Transverse colon (tissue), 4 donors: ENCODE results near the gene ABTB2. TPM values are rescaled to one million over a fixed set of nuclear protein-coding genes. Genes with fewer than 3 reads are reported as not detected.

Experiments
- DNase-seq: peaks from one replicate; pipeline ENCODE4 v3.0.0-alpha.2; 2019
- H3K27ac ChIP-seq, 4 donors: fragments of 200-600 bp; sonication (generic); 2 replicates each; pipeline ENCODE4 v1.5.1; 2016 to 2018; ENCODE audit warnings: inconsistent platforms in 4 of 4
- H3K27me3 ChIP-seq: fragments of 200-600 bp; sonication (generic); 2 replicates; pipeline ENCODE4 v1.5.1; 2017; ENCODE audit warnings: inconsistent platforms
- H3K36me3 ChIP-seq, 4 donors: fragments of 200-600 bp; sonication (generic); 2 replicates each; pipeline ENCODE4 v1.5.1; 2017 to 2019; ENCODE audit warnings: inconsistent platforms in 4 of 4
- H3K4me1 ChIP-seq, 4 donors: fragments of 200-600 bp; sonication (generic); 2 replicates each; pipeline ENCODE4 v1.5.1; 2017 to 2020; ENCODE audit warnings: inconsistent platforms in 4 of 4
- H3K4me3 ChIP-seq, 4 donors: fragments of 200-600 bp; sonication (generic); 1 replicate in 1 of 4; 2 replicates in 3 of 4; pipeline versions ENCODE4 v1.5.1 to v1.6.1; 2017 to 2019; ENCODE audit warnings: inconsistent platforms in 4 of 4
- H3K9me3 ChIP-seq, 2 donors: fragments of 200-600 bp; sonication (generic); 2 replicates each; pipeline ENCODE4 v1.5.1; 2017 to 2019; ENCODE audit warnings: inconsistent platforms in 2 of 2
- CTCF ChIP-seq, 5 experiments: fragments of 200-600 bp in 3 of 5; fragments of 450-650 bp in 2 of 5; sonication (generic) in 3 of 5; IDR thresholded peaks; 1 replicate in 2 of 5; 2 replicates in 3 of 5; pipeline ENCODE4 v1.5.1; 2016 to 2017; ENCODE audit warnings: antibody characterized with exemption in 5 of 5, inconsistent platforms in 3 of 5, mild to moderate bottlenecking in 2 of 5, moderate library complexity in 1 of 5
- EP300 ChIP-seq: sonication (generic); formaldehyde crosslinking; IDR thresholded peaks from one replicate; pipeline ENCODE4 v1.6.1; 2017; ENCODE audit warnings: antibody characterized with exemption, low read depth
- POLR2A ChIP-seq: fragments of 450-650 bp; IDR thresholded peaks from one replicate; pipeline ENCODE4 v1.6.1; 2016; ENCODE audit warnings: antibody characterized with exemption, mild to moderate bottlenecking, moderate library complexity
- POLR2AphosphoS5 ChIP-seq, 3 donors: sonication (generic); formaldehyde crosslinking; IDR thresholded peaks; one replicate each; pipeline ENCODE4 v1.6.1; 2016; ENCODE audit warnings: antibody characterized with exemption in 3 of 3
- WGBS, 2 donors: methylation state at CpG; one replicate each; pipeline ENCODE4 v1.1.5; 2018; ENCODE audit warnings: low coverage in 1 of 2; 5-methylcytosine and 5-hydroxymethylcytosine counted together
- in situ Hi-C, 4 donors: fragments of 200-750 bp; cut with MboI; loops; one replicate each; pipeline versions ENCODE4 v1.15.0 to v1.15.1; 2017; ENCODE audit warnings: low sequenced_read_pairs in 3 of 4, low pct_ligation_motif_present in 1 of 4, low pct_unique_long_range_greater_than_20kb in 1 of 4
- intact Hi-C: fragments of 100-400 bp; cut with DNase I; formaldehyde crosslinking; loops from one replicate; pipeline ENCODE4 v1.15.1; 2023; ENCODE audit warnings: low total_unique reads
- total RNA-seq, 4 donors: library from RNA; depleted of rRNA; stranded (reverse); fragments of >200 nt; gene quantifications; one replicate each; pipeline ENCODE4 v1.1.0, GENCODE V29; 2016

ABTB2 gene
- total RNA-seq, 4 donors from 2014 or later: 0.60 to 41.9 (median 20.7) TPM

GRCh38 chr11:34379079-34379478, 21.3 kb upstream of the ABTB2 start:
- TF ChIP-seq CTCF (IDR thresholded peaks at IDR 0.05) (no peak), POLR2A (no peak), EP300 (no peak), POLR2AphosphoS5 (IDR thresholded peaks at IDR 0.05) (no peak)
- Histone ChIP-seq H3K27me3 (no peaks in the 10 kb centered on the region), H3K27ac (no peak overlapping the region), H3K36me3 (no peaks in the 10 kb centered on the region), H3K9me3 (peaks cover 10 to 14% of the 10 kb centered on the region in 2 donors), H3K4me1 (no peaks in the 10 kb centered on the region), H3K4me3 (no peak overlapping the region)
- in situ Hi-C loops (loop anchor here in 2 of 4 donors (25.0 kb wide), 2 partner anchors 108 to 542 kb away; no protein-coding TSS in a partner anchor), intact Hi-C loops (no loop called here)
- WGBS, 2 donors: 61% methylated on average over 1 of the region's 1 CpG; no CpG with 5 or more reads in 1 of the 2 donors
- no peak for DNase-seq

GRCh38 chr11:34373727-34374126, 15.9 kb upstream of the ABTB2 start:
- in situ Hi-C loops: loop anchor here in 2 of 4 donors (25.0 kb wide), 3 partner anchors 386 to 536 kb away; no protein-coding TSS in a partner anchor
- intact Hi-C loops: no loop called here
- DNase-seq: no peak
- no peaks in the 10 kb centered on the region for H3K36me3 ChIP-seq
- H3K9me3 ChIP-seq: peaks cover 10 to 14% of the 10 kb centered on the region in 2 donors
- H3K27ac ChIP-seq: no peak overlapping the region
- no peaks in the 10 kb centered on the region for H3K27me3 ChIP-seq
- no peaks in the 10 kb centered on the region for H3K4me1 ChIP-seq
- TF ChIP-seq POLR2A: no peak
- TF ChIP-seq POLR2AphosphoS5 (IDR thresholded peaks at IDR 0.05): no peak
- TF ChIP-seq EP300: no peak
- TF ChIP-seq CTCF (IDR thresholded peaks at IDR 0.05): no peak
- H3K4me3 ChIP-seq: no peak overlapping the region
- WGBS, 2 donors: 78 to 90% methylated on average over 1 of the region's 1 CpG

- TF ChIP-seq POLR2AphosphoS5 (IDR thresholded peaks at IDR 0.05) (no peak), CTCF (IDR thresholded peaks at IDR 0.05) (peak; percentile 12 to 40 (median 31))
- peak; percentile 35 for DNase-seq
- no peak overlapping the region for H3K27ac ChIP-seq
- 45% methylated on average over 2 of the region's 2 CpGs; no CpG with 5 or more reads in 1 of the 2 donors for WGBS, 2 donors
- intact Hi-C loops: no loop called here
- H3K36me3 ChIP-seq: no peaks in the 10 kb centered on the region
- H3K27me3 ChIP-seq: no peaks in the 10 kb centered on the region
- H3K4me3 ChIP-seq: no peak overlapping the region
- no peaks in the 10 kb centered on the region for H3K4me1 ChIP-seq
- in situ Hi-C loops: loop anchor here (10.0 to 25.0 kb wide), 7 partner anchors 118 to 529 kb away; no protein-coding TSS in a partner anchor
- H3K9me3 ChIP-seq: no peaks in the 10 kb centered on the region
Observed at GRCh38 chr11:34366522-34366921, 8.7 kb upstream of the ABTB2 start.

GRCh38 chr11:34364102-34364501, 6.3 kb upstream of the ABTB2 start:
- intact Hi-C loops (loop anchor here (2.0 kb wide), 1 partner anchor 191 kb away; no protein-coding TSS in a partner anchor), in situ Hi-C loops (loop anchor here (5.0 to 25.0 kb wide), 9 partner anchors 121 to 527 kb away; no protein-coding TSS in a partner anchor)
- Histone ChIP-seq H3K4me3 (no peak overlapping the region), H3K36me3 (no peaks in the 10 kb centered on the region), H3K27ac (no peak overlapping the region), H3K27me3 (no peaks in the 10 kb centered on the region), H3K9me3 (no peaks in the 10 kb centered on the region), H3K4me1 (no peaks in the 10 kb centered on the region)
- DNase-seq: no peak
- TF ChIP-seq POLR2A (no peak), CTCF (IDR thresholded peaks at IDR 0.05) (no peak), EP300 (no peak), POLR2AphosphoS5 (IDR thresholded peaks at IDR 0.05) (no peak)
- WGBS, 2 donors: 57 to 65% methylated on average over 3 of the region's 3 CpGs
